HK-2 (cell line): Measurements from ENCODE around the gene TFDP2.

Experiments
- DNase-seq: peaks from one replicate; pipeline ENCODE4 v3.0.0-alpha.2; 2018; ENCODE audit not compliant: unreplicated experiment

The TFDP2 gene

DNA sequence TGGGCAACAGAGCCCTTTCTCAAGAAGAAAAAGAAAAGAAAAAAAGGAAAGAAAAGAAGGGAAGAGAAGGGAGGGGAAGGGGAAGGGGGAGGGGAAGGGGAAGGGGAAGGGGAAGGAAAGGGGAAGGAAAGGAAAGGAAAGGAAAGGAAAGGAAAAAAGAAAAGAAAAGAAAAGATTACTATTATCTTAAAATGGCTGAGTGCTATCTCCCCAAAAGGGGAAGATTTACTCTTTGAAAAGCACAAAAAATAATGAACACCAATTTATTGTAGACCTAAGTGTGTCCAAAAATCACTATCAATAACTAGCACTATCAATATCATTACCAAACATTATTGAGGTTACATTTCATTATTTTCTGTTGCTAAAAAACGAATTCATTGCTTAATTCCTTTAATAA, 183.9 kb downstream of the TFDP2 start:
- DNase-seq, result no peak

DNA sequence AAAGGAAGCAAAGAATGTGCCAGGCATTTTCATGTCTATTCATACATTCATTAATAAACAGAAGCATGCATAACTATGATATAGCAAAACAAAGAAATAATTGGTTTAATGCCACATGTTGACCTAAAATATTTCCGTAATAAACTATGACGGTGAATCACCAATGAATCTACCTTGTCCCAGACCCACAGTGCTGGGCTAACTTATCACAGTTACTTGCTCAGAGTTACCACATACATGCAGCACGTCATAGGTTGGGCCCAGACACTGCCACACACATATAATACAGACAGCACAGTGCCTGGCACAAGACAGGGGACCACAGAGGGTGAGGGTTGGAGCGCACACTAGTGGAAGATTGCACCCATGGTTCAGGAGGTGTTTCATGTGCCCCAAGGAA, 186.0 kb downstream of the TFDP2 start:
- no peak for DNase-seq

DNA sequence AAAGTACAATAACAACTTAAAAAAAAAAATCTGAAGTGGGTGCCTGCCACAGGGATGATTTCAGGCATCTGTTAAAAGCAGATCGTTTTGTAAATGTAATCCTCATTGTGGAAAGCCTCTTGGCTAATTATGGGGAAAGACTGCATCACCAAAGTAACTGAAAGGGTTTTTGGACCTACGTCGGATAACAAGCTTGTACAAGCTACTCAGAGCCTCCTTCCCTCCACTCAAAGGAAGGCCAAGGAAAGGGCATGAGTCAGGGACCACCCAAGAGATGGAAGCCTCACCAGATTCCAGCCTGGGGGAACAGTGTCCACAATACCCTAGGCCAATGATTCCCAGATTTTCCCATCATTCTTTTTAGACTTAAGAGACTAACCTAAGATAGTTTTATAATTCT, 188.6 kb downstream of the TFDP2 start:
- DNase-seq, result no peak

DNA sequence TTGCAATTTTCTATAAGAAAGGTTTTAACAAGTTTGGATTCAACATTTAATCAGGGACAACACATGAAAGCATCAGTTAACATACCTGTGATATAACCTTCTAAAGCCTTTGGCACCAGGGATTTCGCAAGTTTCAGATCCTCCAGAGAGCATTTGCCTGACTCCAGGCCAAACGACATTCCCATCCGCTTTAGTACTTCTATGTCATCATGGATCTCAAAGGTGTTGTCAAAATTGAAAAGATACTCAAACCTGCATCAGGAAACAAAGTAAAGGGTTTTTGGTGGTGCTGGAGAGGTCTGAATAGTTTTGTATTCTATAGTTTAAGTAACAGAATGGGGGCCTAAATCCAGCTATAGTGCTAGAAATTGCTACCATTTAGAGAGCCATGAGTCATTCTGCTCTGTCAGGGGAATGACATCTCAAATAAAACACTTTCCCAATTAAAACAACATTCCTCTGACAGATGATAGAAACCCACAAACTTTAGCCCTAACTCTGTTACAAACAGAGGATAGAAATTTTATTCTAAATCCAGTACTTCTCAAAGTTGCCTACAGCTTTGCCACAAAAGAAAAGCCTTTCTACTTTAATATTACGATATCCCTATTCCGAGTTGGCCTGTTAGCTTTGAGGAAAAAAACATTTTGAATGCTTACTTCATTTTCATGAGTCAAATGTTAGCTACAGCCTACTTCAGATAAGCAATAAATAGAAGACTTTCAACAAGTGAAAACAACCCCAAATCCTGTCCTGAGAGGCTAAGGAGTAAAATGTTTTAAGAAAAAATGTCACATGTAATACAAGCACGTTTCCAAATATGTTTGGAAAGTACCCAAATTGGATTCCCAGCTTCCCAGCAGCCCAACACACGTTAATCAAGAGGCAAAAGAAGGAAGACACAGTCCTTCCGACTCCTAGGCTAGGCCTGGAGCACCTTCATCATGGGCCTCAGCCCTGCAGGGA, 189.5 kb downstream of the TFDP2 start:
- DNase-seq, result no peak

DNA sequence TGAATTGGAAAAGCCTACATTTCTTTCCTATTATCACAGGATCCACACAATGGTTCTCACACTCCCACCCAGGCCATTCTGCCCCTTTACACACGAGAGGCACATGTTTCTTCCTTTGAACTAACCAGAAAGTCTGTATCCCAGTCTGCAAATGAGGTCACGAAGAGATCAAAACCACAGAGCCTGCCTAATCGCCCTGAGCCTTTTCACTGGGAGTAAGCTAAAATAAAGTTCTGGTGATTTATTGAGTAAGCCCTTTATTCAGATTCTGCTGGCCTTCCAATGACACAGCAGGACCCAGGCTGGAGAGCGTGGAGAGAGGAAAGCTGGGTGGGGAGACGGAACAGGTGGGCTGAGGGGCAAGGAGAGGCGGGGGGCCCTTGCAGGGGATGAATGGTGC, 194.2 kb downstream of the TFDP2 start:
- DNase-seq, result no peak

DNA sequence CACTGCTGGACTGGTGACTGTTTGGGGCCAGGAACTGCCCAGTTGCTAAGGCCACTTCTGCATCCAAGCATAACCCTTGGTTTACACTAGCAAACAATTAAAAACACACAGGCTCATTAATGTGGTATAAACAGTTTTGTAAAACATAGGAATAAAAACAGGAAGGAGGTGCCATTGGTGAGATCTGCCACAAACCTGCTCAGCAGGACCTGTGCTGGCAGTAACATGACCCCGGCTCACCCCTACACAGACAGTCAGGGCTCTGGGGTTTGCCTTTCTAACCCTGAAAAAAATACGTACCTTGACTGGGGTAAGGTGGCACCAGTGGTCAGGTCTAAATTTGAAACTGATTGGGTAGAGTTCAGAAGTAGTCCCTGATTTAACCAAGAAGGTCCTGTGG, 196.7 kb downstream of the TFDP2 start:
- DNase-seq, result no peak

DNA sequence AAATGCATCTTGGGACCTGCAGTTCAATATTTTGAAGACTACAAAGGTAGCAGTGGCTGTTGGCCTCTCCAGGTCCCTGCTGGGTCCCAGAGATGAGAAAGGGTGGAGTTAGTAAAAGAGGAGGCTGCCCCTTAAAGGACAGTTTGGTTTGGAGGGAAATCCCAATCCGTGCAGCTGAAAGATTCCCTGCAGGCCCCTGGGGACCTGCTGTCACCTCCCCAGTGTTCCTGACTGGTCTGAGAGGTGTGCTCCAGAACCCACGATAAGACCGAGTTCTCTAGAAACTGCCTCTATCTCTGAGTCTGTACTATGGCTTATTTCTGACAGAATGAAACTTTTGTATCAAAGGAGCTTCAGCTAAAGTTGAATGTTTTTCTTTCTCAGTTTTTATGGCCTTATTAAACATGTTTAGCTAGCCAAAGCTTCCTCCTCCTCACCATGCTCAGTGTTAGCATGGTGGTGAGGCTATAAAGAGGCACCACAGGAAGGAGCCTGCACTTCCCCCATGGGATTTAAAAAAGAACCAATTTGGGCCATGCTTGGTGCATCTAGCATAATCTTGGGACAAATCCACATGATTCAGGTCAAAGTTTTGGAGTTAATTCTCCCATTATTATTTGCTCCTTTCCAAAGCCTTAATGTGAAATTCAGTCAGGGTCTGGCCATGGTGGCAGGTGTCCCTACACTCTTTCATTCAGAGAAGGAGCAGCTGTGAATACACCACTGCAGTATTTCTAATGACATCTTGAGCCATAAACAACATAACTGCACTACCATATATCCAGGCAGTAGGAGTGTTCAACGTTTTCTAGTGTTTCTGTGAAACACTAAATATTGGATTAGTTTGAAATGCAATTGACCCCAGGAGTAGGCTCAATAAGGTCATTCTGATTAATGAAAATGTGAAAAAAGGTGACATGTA, 198.5 kb downstream of the TFDP2 start:
- DNase-seq, result no peak

DNA sequence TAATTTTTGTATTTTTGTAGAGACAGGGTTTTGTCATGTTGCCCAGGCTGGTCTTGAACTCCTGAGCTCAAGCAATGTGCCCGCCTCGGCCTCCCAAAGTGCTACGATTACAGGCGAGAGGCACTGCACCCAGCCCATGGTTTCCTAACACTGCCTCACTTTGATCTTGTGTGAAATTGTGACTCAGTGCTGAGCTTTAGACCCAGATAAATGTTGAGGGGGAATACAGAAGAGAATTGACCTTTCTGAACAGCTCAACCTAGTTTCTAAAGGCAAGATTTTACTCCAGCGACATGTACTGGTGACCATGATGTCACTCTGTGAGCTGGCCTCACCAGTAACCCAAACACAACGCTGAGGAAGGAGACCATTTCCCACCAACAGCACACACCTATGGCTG, 199.4 kb downstream of the TFDP2 start:
- DNase-seq, result no peak

DNA sequence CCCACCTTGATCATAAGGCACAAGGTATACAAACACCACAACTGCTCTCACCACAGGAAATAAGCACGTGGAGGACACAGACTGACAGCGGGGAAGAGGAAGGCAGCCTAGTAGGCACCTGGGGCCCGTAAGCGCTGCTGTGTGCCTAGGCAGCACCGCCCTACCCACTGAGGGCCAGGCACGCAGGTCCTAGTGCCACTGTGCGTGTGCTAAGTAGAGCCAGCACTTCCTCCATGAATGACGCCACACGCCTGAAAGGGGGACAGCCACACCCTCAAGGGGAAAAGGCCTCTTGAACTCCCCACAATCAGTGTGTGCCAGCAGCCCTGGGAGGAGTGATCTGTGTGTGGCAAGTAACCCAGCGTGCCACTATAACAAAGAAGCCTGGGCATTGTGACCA, 199.9 kb downstream of the TFDP2 start:
- no peak for DNase-seq

DNA sequence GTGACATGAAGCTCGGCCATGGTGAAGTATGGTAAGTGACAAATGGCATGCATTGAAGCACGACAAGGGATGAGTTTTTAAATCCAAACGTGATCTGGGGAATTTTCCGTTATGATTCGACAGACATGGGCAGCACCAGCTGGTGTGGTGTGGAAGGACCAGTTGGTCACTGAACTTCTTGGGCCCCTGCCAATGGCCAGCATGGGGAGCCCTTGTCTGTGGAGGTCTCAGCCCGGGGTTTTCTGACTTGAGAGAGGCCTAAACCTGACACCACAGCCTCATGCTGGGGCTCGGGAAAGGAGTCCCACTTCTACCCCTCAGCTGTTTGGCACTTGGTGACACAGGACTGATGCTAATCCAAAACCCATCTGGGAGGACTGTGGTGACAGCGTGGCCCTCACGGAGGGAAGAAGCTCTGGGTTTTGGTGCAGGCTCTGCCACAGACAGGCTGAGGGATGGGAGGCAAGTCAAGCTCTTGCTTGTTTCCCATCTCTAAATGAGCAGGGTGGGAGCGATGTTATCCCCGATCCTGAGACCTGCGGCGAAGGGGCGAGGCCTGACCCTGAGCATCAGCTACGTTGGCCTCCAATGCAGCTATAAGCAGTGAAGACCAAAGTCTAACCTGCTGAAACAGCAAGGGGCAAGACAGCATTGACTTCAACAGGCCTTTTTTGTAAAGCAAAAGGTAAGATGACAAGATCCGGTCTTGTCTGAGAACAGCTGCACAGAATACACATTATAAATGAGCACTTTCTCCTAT, 203.4 kb downstream of the TFDP2 start:
- no peak for DNase-seq

DNA sequence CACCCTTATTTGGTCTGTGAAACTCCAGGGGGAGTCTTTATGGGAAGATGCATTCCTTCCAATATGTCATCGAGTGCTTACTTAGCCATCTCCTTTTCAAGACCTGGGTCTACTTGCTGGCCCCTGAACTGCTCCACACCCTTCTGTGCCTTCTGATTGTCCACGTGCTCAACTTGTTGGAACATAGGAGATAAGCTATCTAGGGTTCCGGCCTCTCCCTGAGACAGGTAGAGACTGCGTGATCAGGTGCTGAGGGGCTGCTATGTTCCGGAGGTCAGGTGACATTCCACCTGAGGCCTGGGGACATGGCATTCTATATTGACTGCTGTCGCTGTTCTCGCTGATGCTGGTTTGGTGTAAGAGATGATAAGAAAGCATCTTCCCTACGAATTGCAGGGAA, 207.3 kb downstream of the TFDP2 start:
- DNase-seq, result no peak

DNA sequence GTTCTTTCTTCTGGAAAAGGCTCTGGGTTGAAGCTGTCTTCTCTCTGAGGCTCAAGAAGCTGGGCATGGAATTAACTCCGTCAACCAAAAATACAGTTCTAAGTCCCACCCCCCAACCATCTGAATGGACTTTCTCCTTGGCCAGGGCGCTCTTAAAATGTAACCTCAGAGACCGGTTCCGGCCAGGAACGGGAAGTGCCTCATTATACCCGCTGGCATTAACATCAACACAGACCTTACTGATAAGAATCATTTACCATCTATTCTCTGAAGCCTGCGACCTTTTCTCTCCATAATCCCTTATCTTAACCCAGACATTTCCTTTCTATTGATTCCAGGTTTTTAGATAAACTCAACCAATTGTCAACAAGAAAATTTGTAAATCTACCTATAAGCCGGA, 208.3 kb downstream of the TFDP2 start:
- DNase-seq, result no peak

DNA sequence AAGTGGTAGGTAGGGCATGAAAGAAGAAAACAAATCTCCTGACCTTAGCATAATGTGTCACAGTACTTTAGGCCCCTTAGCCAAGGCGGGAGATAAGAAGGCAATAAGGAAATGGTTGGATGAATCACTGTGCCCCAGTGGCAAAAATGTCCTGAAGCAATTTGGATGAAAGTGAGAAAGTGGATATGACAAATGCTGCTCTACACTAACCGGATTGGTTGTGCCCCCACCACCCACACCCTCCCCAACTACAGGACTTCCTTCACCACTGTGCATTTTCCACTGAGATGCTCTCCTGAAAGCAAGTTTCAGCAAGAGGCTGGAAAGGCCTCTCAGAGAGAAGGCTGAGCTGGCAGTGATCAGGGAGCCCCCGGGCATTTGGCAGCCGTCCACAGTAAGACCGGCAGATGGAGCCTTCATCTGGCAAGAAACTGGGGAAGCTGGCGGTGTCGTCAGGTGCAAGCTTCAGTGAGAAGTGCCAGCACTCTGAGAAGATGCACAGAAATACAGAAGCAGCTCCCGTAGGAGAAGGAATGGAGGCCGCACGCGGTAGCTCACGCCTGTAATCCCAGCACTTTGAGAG, 209.1 kb downstream of the TFDP2 start:
- peak; percentile 63 for DNase-seq

DNA sequence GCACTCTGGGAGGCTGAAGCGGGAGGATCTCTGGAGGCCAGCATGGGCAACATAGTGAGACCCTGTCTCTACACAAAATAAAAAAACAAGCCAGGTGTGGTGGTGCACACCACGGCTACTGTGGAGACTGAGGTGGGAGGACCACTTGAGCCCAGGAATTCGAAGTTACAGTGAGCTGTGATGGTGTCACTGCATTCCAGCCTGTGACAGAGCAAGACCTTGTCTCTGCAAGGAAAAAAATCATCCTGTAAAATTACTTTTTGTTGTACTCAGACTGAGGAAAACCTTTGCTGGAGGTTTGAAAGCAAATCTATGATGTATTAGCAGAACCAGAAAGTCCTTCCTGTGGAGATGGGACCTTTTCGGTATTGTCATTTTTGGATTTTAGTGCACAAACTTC, 209.6 kb downstream of the TFDP2 start:
- peak; percentile 28 for DNase-seq

DNA sequence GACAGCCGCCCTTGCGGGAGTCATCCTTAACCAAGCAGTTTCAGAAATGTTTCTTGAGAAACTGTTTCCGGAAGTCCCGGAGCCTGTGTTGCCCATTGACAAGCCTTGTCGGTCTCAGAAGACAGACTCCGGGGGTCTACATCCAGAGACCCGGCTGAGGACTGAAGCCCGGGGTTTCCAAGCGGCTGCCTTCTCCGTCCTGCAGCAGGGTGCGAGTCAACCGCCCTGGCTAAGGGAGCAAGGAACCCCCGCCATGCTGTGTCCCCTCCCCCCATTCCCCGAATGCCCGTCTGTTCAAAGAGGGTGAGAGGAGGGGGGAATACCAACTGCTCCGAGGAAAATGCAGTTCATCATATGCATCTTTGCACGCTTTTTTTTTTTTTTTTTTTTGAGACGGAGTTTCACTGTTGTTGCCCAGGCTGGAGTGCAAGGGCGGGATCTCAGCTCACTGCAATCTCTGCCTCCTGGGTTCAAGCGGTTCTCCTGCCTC, 211.3 kb downstream of the TFDP2 start:
- no peak for DNase-seq

DNA sequence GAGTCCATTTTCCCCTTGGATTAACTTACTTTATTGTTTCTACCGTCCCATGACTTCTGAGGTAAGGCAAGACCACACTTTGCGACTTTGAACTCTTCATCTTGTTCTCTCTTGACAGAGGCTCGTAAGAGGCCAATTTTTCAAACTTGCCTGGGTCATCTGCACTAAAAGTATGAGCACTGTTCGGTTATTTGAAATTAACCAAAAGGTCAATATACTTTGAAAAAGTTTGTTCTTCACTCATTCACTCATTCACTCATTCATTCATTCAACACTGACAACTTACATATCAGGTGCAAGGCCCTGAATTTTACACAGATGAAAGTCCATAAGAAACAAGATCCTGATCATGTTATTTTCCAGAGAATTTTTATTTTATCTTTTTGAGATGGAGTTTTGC, 215.0 kb downstream of the TFDP2 start:
- DNase-seq, result no peak

DNA sequence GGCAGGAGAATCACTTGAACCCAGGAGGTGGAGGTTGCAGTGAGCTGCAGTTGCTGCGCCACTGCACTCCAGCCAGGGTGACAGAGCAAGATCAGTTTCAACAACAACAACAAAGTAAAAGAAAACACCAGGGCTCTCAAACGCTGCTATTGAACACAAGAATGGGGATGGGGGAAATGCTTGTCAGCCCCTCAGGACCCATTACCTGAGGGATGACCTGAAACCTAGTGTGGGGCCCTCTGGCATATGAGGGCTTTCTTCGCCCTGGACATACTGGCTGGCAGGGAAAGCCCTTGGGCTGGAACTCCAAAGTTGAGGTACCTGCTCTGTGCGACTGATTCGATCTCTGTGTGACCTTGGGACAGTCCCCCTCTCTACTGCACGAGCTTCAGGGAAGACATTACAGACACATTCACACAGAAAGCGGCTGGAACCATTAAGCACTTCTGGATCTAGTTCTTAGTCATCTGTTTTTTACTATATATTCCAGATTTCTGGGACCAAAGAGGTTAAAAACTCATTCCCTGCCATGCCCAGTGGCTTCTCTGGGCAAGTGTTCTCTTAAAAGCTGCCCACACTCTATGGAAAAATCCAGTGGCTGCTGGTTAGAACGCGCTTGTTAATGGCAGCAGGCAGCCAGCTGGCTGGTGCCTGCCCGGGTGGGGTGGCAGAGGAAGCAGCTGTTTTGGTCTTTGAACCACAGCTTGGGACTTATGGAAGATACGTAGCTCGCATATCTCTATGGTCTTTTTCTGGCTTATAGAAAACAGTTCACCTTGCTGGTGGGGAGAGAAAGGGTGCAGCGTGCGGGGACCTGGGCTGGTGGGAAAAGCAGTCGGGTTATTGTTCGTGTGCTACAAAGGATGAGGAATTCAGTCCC, 215.7 kb downstream of the TFDP2 start:
- DNase-seq, result no peak

DNA sequence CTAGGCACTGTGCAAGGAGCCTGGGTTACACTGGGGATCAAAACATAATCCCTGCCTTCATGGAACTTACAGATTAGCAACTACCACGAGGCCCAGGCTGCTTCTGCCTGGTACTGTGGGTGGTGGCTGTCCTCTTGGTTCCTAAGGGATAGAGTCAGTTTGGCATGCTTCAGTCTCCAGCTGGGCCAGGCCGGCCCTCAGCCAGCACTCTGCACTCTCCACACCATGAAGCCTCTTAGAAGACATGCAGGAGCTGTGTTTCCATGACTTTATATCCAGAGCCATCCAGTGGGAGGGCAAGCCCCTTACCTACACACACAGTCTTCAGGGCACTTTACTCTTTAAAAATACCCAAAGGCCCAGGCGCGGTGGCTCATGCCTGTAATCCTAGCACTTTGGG, 218.5 kb downstream of the TFDP2 start:
- DNase-seq, result no peak

DNA sequence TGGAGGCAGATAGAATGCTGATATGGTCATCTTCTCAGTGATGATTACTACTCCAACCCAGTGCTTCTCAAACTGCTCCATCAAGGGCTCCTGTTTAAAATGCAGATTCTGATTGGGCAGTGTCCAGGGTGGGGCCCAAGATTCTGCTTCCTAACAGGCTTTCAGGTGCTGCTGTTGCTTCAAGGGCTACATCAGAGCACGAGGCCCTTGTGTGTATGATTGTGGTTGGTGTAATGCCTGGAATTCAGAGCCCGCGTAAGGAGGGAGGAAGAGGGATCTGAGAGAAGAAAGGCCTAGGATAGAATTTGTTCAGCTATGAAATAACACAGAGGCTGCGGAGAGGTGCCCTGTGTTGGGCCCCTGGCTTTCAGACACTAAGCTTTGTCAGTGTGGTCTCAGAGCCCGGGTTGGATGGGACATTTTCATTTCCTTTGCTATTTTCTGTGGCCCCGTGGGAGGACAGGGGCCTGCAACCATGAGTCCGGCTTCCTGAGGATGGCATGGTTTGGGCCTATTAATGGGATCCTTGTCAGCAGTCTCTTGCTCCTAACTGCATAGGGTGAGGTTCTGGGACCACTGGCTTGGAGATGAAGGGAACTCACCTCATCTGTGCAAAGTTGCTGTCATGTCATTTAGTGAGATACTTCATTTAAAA, 219.9 kb downstream of the TFDP2 start:
- DNase-seq, result no peak
